HL-60 (cell line): ENCODE data around the gene CGB7.
"Not testable (repeated sequence)": the region's sequence is repeated elsewhere in the genome, so short reads cannot be mapped to it uniquely, and the experiment has no call there.

Experiments used
- DNase-seq, 2 experiments: peaks; one replicate each; pipeline ENCODE4 v3.0.0-alpha.2; 2010 to 2020; ENCODE audit warnings: low read depth in 1 of 2, low spot score in 1 of 2
- H3K27ac ChIP-seq: fragments of 250-450 bp; sonication (Bioruptor Pico); replicated peaks from 2 replicates; pipeline ENCODE4 v1.5.1; 2020; ENCODE audit warnings: mild to moderate bottlenecking, moderate library complexity
- H3K27me3 ChIP-seq: fragments of 250-450 bp; sonication (Bioruptor Pico); 2 replicates; pipeline ENCODE4 v1.5.1; 2021; ENCODE audit warnings: mild to moderate bottlenecking, moderate library complexity; ENCODE audit not compliant: insufficient read depth, poor library complexity, severe bottlenecking
- H3K4me3 ChIP-seq: replicated peaks from 2 replicates; pipeline ENCODE4 v1.5.1; 2011; ENCODE audit warnings: mild to moderate bottlenecking, control low read depth, low read length; ENCODE audit not compliant: insufficient read depth
- GABPA ChIP-seq: IDR thresholded peaks from 2 replicates; pipeline ENCODE4 v1.6.1; 2012; ENCODE audit warnings: low read depth
- POLR2AphosphoS5 ChIP-seq: IDR thresholded peaks from 2 replicates; pipeline ENCODE4 v1.6.1; 2012; ENCODE audit warnings: low read depth
- SPI1 ChIP-seq: IDR thresholded peaks from 2 replicates; pipeline ENCODE4 v1.6.1; 2012; ENCODE audit warnings: low read depth, mild to moderate bottlenecking, borderline replicate concordance
- TF ChIP-seq, protein P1 (sequence below): IDR thresholded peaks from 2 replicates; pipeline ENCODE4 v1.6.1; 2012; ENCODE audit warnings: low read depth; ENCODE audit not compliant: insufficient replicate concordance
- TF ChIP-seq, protein P2 (sequence below): IDR thresholded peaks from one replicate; pipeline ENCODE4 v1.5.1; 2011; ENCODE audit warnings: low read length, control low read depth, inconsistent platforms; ENCODE audit not compliant: insufficient read depth

The CGB7 gene

DNA sequence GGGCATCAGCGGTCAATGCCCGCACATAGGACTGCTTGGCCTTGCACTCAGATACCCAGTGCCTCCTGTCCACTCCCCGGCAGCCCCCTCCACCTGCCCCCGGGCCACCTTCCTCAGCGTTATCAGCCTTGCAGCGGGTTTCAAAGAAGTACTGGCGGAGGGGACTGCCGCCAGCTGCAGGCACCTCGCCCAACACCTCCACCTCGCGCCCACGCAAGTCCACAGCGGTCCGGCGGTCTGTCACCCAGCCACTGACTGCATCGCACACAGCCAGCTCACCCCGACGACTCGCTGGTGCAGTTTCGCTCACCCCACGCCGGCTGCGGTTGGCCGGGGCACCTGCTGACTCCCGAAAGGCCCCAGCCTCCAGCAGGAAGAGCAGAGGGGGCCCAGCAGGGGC is 3.9 kb upstream of the CGB7 start:
- Histone ChIP-seq H3K27ac (no peak overlapping the region), H3K4me3 (no peak overlapping the region), H3K27me3 (peaks cover 75% of the 10 kb centered on the region)
- no peak for TF ChIP-seq SPI1
- TF ChIP-seq, protein P1, sequence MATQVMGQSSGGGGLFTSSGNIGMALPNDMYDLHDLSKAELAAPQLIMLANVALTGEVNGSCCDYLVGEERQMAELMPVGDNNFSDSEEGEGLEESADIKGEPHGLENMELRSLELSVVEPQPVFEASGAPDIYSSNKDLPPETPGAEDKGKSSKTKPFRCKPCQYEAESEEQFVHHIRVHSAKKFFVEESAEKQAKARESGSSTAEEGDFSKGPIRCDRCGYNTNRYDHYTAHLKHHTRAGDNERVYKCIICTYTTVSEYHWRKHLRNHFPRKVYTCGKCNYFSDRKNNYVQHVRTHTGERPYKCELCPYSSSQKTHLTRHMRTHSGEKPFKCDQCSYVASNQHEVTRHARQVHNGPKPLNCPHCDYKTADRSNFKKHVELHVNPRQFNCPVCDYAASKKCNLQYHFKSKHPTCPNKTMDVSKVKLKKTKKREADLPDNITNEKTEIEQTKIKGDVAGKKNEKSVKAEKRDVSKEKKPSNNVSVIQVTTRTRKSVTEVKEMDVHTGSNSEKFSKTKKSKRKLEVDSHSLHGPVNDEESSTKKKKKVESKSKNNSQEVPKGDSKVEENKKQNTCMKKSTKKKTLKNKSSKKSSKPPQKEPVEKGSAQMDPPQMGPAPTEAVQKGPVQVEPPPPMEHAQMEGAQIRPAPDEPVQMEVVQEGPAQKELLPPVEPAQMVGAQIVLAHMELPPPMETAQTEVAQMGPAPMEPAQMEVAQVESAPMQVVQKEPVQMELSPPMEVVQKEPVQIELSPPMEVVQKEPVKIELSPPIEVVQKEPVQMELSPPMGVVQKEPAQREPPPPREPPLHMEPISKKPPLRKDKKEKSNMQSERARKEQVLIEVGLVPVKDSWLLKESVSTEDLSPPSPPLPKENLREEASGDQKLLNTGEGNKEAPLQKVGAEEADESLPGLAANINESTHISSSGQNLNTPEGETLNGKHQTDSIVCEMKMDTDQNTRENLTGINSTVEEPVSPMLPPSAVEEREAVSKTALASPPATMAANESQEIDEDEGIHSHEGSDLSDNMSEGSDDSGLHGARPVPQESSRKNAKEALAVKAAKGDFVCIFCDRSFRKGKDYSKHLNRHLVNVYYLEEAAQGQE: no peak
- TF ChIP-seq, protein P2, sequence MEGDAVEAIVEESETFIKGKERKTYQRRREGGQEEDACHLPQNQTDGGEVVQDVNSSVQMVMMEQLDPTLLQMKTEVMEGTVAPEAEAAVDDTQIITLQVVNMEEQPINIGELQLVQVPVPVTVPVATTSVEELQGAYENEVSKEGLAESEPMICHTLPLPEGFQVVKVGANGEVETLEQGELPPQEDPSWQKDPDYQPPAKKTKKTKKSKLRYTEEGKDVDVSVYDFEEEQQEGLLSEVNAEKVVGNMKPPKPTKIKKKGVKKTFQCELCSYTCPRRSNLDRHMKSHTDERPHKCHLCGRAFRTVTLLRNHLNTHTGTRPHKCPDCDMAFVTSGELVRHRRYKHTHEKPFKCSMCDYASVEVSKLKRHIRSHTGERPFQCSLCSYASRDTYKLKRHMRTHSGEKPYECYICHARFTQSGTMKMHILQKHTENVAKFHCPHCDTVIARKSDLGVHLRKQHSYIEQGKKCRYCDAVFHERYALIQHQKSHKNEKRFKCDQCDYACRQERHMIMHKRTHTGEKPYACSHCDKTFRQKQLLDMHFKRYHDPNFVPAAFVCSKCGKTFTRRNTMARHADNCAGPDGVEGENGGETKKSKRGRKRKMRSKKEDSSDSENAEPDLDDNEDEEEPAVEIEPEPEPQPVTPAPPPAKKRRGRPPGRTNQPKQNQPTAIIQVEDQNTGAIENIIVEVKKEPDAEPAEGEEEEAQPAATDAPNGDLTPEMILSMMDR: no peak
- no peak for TF ChIP-seq GABPA
- no peak for TF ChIP-seq POLR2AphosphoS5
- DNase-seq: no peak

- Histone ChIP-seq H3K27me3 (peaks cover 76% of the 10 kb centered on the region), H3K27ac (no peak overlapping the region), H3K4me3 (no peak overlapping the region)
- TF ChIP-seq POLR2AphosphoS5: no peak
- TF ChIP-seq, protein P2: no peak
- no peak for TF ChIP-seq GABPA
- no peak for DNase-seq
Measured at GRCh38 chr19:49061000-49061399, 3.5 kb upstream of the CGB7 start.

DNA sequence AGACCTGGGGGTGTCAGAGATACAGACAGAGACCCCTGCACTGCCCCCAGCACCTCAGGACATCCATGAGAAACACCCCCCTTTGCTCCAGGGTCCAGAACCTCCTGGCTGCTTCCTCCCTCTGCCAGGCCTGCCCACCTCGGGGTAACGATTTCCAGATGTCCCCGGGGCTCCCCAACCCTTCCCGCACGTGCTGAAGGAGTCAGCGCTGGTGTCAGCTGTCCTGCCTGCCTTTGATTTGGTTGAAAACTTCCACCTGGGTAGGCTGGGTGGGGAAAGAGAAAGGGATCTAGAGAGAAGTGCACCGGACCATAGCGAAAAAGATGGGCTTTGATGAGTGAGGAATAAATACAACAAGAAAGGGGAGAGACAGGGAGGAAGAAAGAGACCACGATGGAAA is 1.5 kb upstream of the CGB7 start:
- Histone ChIP-seq H3K27me3 (peaks cover 66% of the 10 kb centered on the region), H3K4me3 (no peak overlapping the region), H3K27ac (no peak overlapping the region)
- TF ChIP-seq POLR2AphosphoS5: no peak
- TF ChIP-seq, protein P2: no peak
- no peak for TF ChIP-seq GABPA
- no peak for TF ChIP-seq SPI1
- TF ChIP-seq, protein P1: no peak
- no peak for DNase-seq

- no peak overlapping the region for H3K27ac ChIP-seq
- TF ChIP-seq, protein P2: no peak
- TF ChIP-seq, protein P1: no peak
- TF ChIP-seq SPI1: no peak
- no peak for TF ChIP-seq GABPA
- TF ChIP-seq POLR2AphosphoS5: no peak
- no peak for DNase-seq
- peaks cover 61% of the 10 kb centered on the region for H3K27me3 ChIP-seq
- H3K4me3 ChIP-seq: no peak overlapping the region
Measured at GRCh38 chr19:49058562-49058961, 1.0 kb upstream of the CGB7 start.

DNA sequence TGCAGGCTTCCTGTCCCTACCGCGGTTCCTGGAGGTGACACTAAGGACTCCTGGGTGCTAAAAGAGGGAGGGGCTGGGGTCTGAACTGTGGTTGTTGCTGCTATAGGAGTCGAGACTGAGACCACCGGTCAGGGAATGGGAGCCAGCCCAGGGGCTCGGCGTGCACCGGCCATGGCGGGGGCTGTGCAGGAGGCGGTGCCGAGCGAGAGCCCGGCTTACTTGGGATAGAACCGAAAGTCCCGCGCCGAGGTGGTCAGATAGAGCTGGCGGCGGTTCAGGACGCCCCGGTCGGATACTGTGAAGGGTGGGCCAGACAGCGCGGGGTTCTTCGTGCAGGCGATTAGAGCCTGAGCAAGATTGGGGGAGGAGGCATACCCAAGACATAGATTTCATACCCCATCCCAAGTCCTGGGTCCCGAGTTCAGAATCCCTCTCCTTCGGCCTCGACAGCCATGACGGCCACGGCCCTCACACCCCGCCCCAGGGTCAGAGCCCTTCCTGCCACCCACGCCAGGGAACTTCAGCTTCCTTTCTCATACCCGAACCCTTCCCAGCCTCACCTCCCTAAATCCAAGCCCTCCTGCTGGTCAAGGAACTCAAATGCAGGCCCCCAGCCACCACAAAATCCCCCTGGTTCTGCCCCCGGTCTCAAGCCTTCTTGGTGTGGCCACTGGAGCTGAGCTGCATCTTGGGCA is 500 bp downstream of the CGB7 start:
- H3K27me3 ChIP-seq: peaks cover 52% of the 10 kb centered on the region
- H3K4me3 ChIP-seq, DNase-seq, H3K27ac ChIP-seq: not testable (repeated sequence)
